IMR-90 (cell line): Measurements from ENCODE around the gene ZFP90.

Experiments used
- POLR2A ChIP-seq: IDR thresholded peaks from 2 replicates; pipeline ENCODE4 v1.6.1; 2012; ENCODE audit warnings: mild to moderate bottlenecking, low read depth, low read length
- TF ChIP-seq, protein P1 (sequence below): conservative IDR thresholded peaks from 2 replicates; pipeline ENCODE4 v1.5.1; 2012; ENCODE audit warnings: mild to moderate bottlenecking, low read depth, low read length, improper control_type of control experiment

DNA sequence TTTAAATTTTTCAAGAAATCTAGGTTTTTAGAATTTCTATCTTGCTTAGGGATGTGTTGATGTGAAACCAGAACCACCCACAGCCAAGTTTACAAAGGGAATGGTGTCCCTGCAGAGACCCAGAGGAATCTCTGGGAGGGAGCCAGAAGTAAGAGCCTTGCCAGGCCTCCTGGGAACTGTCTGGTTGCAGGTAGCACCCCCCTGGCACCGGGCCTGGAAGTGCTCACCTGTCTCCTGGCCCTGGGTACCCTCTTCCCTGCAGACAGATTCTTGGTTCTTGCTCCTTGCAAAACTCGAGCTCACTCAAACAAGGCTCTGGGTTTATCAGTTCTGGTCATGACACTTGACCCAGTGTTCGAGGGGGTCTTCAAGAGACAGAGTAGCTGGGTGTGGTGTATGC lies 24.6 kb upstream of the ZFP90 start:
- TF ChIP-seq, protein P1, sequence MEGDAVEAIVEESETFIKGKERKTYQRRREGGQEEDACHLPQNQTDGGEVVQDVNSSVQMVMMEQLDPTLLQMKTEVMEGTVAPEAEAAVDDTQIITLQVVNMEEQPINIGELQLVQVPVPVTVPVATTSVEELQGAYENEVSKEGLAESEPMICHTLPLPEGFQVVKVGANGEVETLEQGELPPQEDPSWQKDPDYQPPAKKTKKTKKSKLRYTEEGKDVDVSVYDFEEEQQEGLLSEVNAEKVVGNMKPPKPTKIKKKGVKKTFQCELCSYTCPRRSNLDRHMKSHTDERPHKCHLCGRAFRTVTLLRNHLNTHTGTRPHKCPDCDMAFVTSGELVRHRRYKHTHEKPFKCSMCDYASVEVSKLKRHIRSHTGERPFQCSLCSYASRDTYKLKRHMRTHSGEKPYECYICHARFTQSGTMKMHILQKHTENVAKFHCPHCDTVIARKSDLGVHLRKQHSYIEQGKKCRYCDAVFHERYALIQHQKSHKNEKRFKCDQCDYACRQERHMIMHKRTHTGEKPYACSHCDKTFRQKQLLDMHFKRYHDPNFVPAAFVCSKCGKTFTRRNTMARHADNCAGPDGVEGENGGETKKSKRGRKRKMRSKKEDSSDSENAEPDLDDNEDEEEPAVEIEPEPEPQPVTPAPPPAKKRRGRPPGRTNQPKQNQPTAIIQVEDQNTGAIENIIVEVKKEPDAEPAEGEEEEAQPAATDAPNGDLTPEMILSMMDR = no peak
- TF ChIP-seq POLR2A = no peak
